Caco-2 (cell line): ENCODE results near the gene RFTN2. TPM values are rescaled to one million over a fixed set of nuclear protein-coding genes. Genes with fewer than 3 reads are reported as not detected.
"Not testable (repeated sequence)": the region's sequence is repeated elsewhere in the genome, so short reads cannot be mapped to it uniquely, and the experiment has no call there.

Experiments
- BruUV-seq: library from RNA; stranded (reverse); fragments of 400-500 nt; replicated peaks from 2 replicates; lab custom pipeline; 2021; lab: Mats Ljungman, UMichigan
- CTCF ChIA-PET: fragments of 300-600 bp; sonication (Branson Sonifier 250); formaldehyde crosslinking; loops from one replicate; lab custom pipeline; 2022; ENCODE audit warnings: antibody characterized with exemption; lab: Charles Lee
- POLR2A ChIA-PET: fragments of 300-600 bp; sonication (Branson Sonifier 250); formaldehyde crosslinking; loops from one replicate; lab custom pipeline; 2022; ENCODE audit warnings: antibody characterized with exemption; lab: Charles Lee
- DNase-seq, 2 experiments: peaks; one replicate each; pipeline versions ENCODE4 v3.0.0 to v3.0.0-alpha.2; 2020 to 2022
- H3K27me3 ChIP-seq: replicated peaks from 2 replicates; pipeline ENCODE4 v1.6.0; 2011; ENCODE audit warnings: low read length; ENCODE audit not compliant: control insufficient read depth, insufficient read depth
- H3K36me3 ChIP-seq: 2 replicates; pipeline ENCODE4 v1.5.1; 2011; ENCODE audit warnings: low read length; ENCODE audit not compliant: control insufficient read depth, insufficient read depth
- H3K4me1 ChIP-seq: fragments of 250-450 bp; sonication (Bioruptor Pico); 2 replicates; pipeline ENCODE4 v1.5.1; 2020; ENCODE audit warnings: mild to moderate bottlenecking
- H3K4me3 ChIP-seq: 2 replicates; pipeline ENCODE4 v1.5.1; 2011; ENCODE audit warnings: low read depth, mild to moderate bottlenecking, control low read depth, low read length
- H3K9me3 ChIP-seq: fragments of 250-450 bp; sonication (Bioruptor Pico); 2 replicates; pipeline ENCODE4 v1.5.1; 2020; ENCODE audit warnings: mild to moderate bottlenecking, moderate library complexity
- H3K27ac Mint-ChIP-seq: one replicate; pipeline ENCODE4 v1.8.0; 2022; ENCODE audit warnings: mixed read lengths; ENCODE audit not compliant: unreplicated experiment
- H3K27me3 Mint-ChIP-seq: one replicate; pipeline ENCODE4 v1.8.0; 2022; ENCODE audit warnings: mixed read lengths; ENCODE audit not compliant: insufficient read depth, unreplicated experiment
- H3K36me3 Mint-ChIP-seq: one replicate; pipeline ENCODE4 v1.8.0; 2022; ENCODE audit warnings: mild to moderate bottlenecking, mixed read lengths; ENCODE audit not compliant: insufficient read depth, unreplicated experiment
- H3K4me1 Mint-ChIP-seq: one replicate; pipeline ENCODE4 v1.8.0; 2022; ENCODE audit warnings: low read depth, mixed read lengths; ENCODE audit not compliant: unreplicated experiment
- H3K4me3 Mint-ChIP-seq: one replicate; pipeline ENCODE4 v1.8.0; 2022; ENCODE audit warnings: mild to moderate bottlenecking, moderate library complexity, mixed read lengths; ENCODE audit not compliant: unreplicated experiment
- H3K9me3 Mint-ChIP-seq: one replicate; pipeline ENCODE4 v1.8.0; 2022; ENCODE audit warnings: mixed read lengths; ENCODE audit not compliant: unreplicated experiment
- CTCF ChIP-seq, 2 experiments: fragments of 200-600 bp in 1 of 2; IDR thresholded peaks; 1 replicate in 1 of 2; 2 replicates in 1 of 2; pipeline versions ENCODE4 v1.5.1 to v1.8.0; 2011 to 2022; ENCODE audit warnings: antibody characterized with exemption in 1 of 2, control low read depth in 1 of 2, inconsistent platforms in 1 of 2, low read depth in 1 of 2, low read length in 1 of 2, mild to moderate bottlenecking in 1 of 2, moderate library complexity in 1 of 2; ENCODE audit not compliant: insufficient read depth in 1 of 2, severe bottlenecking in 1 of 2, unreplicated experiment in 1 of 2
- intact Hi-C: fragments of 100-400 bp; cut with micrococcal nuclease; formaldehyde crosslinking; loops from one replicate; pipeline ENCODE4 v1.10.0; 2022; ENCODE audit not compliant: unreplicated experiment
- total RNA-seq: library from RNA; stranded (reverse); gene quantifications from 2 replicates; pipeline ENCODE4 v1.2.3, GENCODE V29; 2022

Gene RFTN2
- total RNA-seq, 1 experiment from 2014 or later = 0.18 TPM

- Mint-ChIP-seq H3K9me3 (no peaks in the 10 kb centered on the region), H3K4me1 (no peaks in the 10 kb centered on the region), H3K27me3 (peaks cover 5% of the 10 kb centered on the region), H3K36me3 (no peaks in the 10 kb centered on the region), H3K4me3 (no peak overlapping the region), H3K27ac (no peak overlapping the region)
- Histone ChIP-seq H3K36me3 (no peaks in the 10 kb centered on the region), H3K9me3 (no peaks in the 10 kb centered on the region), H3K4me1 (no peaks in the 10 kb centered on the region), H3K27me3 (no peaks in the 10 kb centered on the region), H3K4me3 (no peak overlapping the region)
- no peak for DNase-seq
- intact Hi-C loops = loop anchor here (10.0 kb wide), 1 partner anchor 183 kb away; no protein-coding TSS in a partner anchor
- BruUV-seq = no TSS peak
- no peak for TF ChIP-seq CTCF (IDR thresholded peaks at IDR 0.05; ENCODE audit: insufficient read depth in 1 of 2, low read depth in 1 of 2, low read length in 1 of 2, severe bottlenecking in 1 of 2, unreplicated experiment in 1 of 2)
- POLR2A ChIA-PET = no interaction called here
- CTCF ChIA-PET = no interaction called here
Measured at GRCh38 chr2:197591339-197592072, 83.9 kb downstream of the RFTN2 start.

DNA sequence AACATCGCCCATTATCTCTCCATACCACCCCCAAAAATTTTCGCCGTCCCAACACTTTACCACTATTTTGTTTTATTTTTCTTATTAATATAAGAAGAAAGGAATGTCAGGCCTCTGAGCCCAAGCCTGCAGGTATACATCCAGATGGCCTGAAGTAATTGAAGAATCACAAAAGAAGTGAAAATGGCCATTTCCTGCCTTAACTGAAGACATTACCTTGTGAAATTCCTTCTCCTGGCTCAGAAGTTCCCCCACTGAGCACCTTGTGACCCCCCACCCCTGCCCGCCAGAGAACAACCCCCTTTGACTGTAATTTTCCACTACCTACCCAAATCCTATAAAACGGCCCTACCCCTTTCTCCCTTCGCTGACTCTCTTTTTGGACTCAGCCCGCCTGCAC, 88.1 kb downstream of the RFTN2 start:
- H3K9me3 Mint-ChIP-seq, H3K4me1 ChIP-seq, H3K9me3 ChIP-seq, DNase-seq, H3K4me1 Mint-ChIP-seq, H3K36me3 Mint-ChIP-seq, H3K4me3 Mint-ChIP-seq, H3K4me3 ChIP-seq, CTCF ChIA-PET, intact Hi-C loops, POLR2A ChIA-PET, H3K27ac Mint-ChIP-seq, H3K36me3 ChIP-seq, H3K27me3 ChIP-seq, H3K27me3 Mint-ChIP-seq, BruUV-seq: not testable (repeated sequence)

DNA sequence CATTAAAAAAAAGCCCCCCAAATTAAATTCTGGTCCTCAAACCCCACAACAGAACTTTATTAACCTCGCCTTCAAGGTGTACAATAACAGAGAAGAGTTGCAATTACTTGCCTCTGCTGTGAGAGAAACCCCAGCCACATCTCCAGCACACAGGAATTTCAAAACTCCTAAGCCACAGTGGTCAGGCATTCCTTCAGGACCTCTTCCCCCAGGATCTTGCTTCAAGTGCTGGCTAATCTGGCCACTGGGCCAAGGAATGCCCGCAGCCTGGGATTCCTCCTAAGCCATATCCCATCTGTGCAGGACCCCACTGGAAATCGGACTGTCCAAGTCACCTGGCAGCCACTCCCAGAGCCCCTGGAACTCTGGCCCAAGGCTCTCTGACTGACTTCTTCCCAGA, 95.2 kb downstream of the RFTN2 start:
- CTCF ChIA-PET, H3K36me3 Mint-ChIP-seq, H3K4me1 Mint-ChIP-seq, BruUV-seq, H3K4me3 Mint-ChIP-seq, H3K4me3 ChIP-seq, intact Hi-C loops, H3K4me1 ChIP-seq, POLR2A ChIA-PET, H3K27ac Mint-ChIP-seq, H3K27me3 ChIP-seq, H3K9me3 Mint-ChIP-seq, H3K36me3 ChIP-seq, DNase-seq, H3K9me3 ChIP-seq, H3K27me3 Mint-ChIP-seq: not testable (repeated sequence)

GRCh38 chr2:197578294-197578693, 97.1 kb downstream of the RFTN2 start:
- H3K9me3 ChIP-seq, H3K36me3 ChIP-seq, H3K4me3 ChIP-seq, H3K9me3 Mint-ChIP-seq, H3K4me1 ChIP-seq, DNase-seq, POLR2A ChIA-PET, H3K36me3 Mint-ChIP-seq, H3K4me1 Mint-ChIP-seq, H3K4me3 Mint-ChIP-seq, H3K27me3 Mint-ChIP-seq, H3K27me3 ChIP-seq, intact Hi-C loops, CTCF ChIA-PET, BruUV-seq, H3K27ac Mint-ChIP-seq: not testable (repeated sequence)
